A673 (cell line): Measurements from ENCODE around the gene CDC40. TPM values are rescaled to one million over a fixed set of nuclear protein-coding genes. Genes with fewer than 3 reads are reported as not detected.

Experiments
- BruUV-seq: library from RNA; stranded (reverse); fragments of 400-500 nt; replicated peaks from 2 replicates; lab custom pipeline; 2021; lab: Mats Ljungman, UMichigan
- CTCF ChIA-PET: fragments of 300-600 bp; sonication (Branson Sonifier 250); formaldehyde crosslinking; loops from one replicate; lab custom pipeline; 2022; ENCODE audit warnings: antibody characterized with exemption; lab: Charles Lee
- POLR2A ChIA-PET: fragments of 300-600 bp; sonication (Branson Sonifier 250); formaldehyde crosslinking; loops from one replicate; lab custom pipeline; 2022; ENCODE audit warnings: antibody characterized with exemption; ENCODE audit not compliant: low non-redundant PET; lab: Charles Lee
- DNase-seq: peaks from one replicate; pipeline ENCODE4 v3.0.0-alpha.2; 2015; ENCODE audit warnings: low spot score
- H3K27ac ChIP-seq: fragments of 200-600 bp; sonication (generic); 2 replicates; pipeline ENCODE4 v1.5.1; 2016; ENCODE audit warnings: mixed run types, low read depth, mild to moderate bottlenecking, mixed read lengths, antibody characterized with exemption, low read length; ENCODE audit not compliant: poor library complexity, severe bottlenecking
- H3K27me3 ChIP-seq: fragments of 200-600 bp; sonication (generic); replicated peaks from 2 replicates; pipeline ENCODE4 v1.6.1; 2017; ENCODE audit warnings: mixed run types, low read depth, mild to moderate bottlenecking, mixed read lengths, antibody characterized with exemption, low read length; ENCODE audit not compliant: insufficient read depth, poor library complexity
- H3K36me3 ChIP-seq: fragments of 200-600 bp; sonication (generic); 2 replicates; pipeline ENCODE4 v1.6.1; 2016; ENCODE audit warnings: mixed run types, mild to moderate bottlenecking, mixed read lengths, antibody characterized with exemption, low read length; ENCODE audit not compliant: insufficient read depth, poor library complexity, severe bottlenecking
- H3K4me1 ChIP-seq: fragments of 200-600 bp; sonication (generic); 2 replicates; pipeline ENCODE4 v1.6.1; 2017; ENCODE audit warnings: mixed run types, mild to moderate bottlenecking, mixed read lengths, antibody characterized with exemption, low read length; ENCODE audit not compliant: insufficient read depth, poor library complexity, severe bottlenecking
- H3K4me3 ChIP-seq: fragments of 200-600 bp; sonication (generic); 2 replicates; pipeline ENCODE4 v1.5.1; 2016; ENCODE audit warnings: low read depth, mixed run types, mild to moderate bottlenecking, mixed read lengths, low read length; ENCODE audit not compliant: poor library complexity, severe bottlenecking
- H3K9me3 ChIP-seq: fragments of 200-600 bp; sonication (generic); 2 replicates; pipeline ENCODE4 v1.6.1; 2016; ENCODE audit warnings: mixed run types, low read depth, mild to moderate bottlenecking, mixed read lengths, antibody characterized with exemption, low read length; ENCODE audit not compliant: poor library complexity, severe bottlenecking
- CTCF ChIP-seq: fragments of 300-800, 200-600 bp; sonication (generic); conservative IDR thresholded peaks from 2 replicates; pipeline ENCODE4 v1.5.1; 2017; ENCODE audit warnings: low read depth, mild to moderate bottlenecking, antibody characterized with exemption, low read length, moderate library complexity, mixed read lengths
- EZH2 ChIP-seq: fragments of 200-600 bp; sonication (generic); IDR thresholded peaks from 2 replicates; pipeline ENCODE4 v1.6.1; 2017; ENCODE audit warnings: borderline replicate concordance, low read depth, mild to moderate bottlenecking, mixed read lengths, antibody characterized with exemption, low read length; ENCODE audit not compliant: poor library complexity, severe bottlenecking
- intact Hi-C: fragments of 100-400 bp; cut with micrococcal nuclease; formaldehyde crosslinking; loops from one replicate; pipeline ENCODE4 v1.10.0; 2022; ENCODE audit not compliant: unreplicated experiment
- total RNA-seq: library from RNA; stranded (reverse); gene quantifications from 2 replicates; pipeline ENCODE4 v1.2.3, GENCODE V29; 2021

CDC40 gene
- total RNA-seq, 1 experiment from 2014 or later = 47.7 TPM

GRCh38 chr6:110179406-110180227, 610 bp upstream of the CDC40 start, which contains the start of gene WASF1:
WASF1 (minus strand) TSS chr6:110179670; CDS start chr6:110127601, 52,069 bp downstream.
- H3K27ac ChIP-seq = peak within 1 kb of the TSS; percentile 99
- DNase-seq = peak; percentile 99
- H3K4me1 ChIP-seq = peaks cover 35% of the 10 kb centered on the region
- POLR2A ChIA-PET = interaction anchor here (0.7 kb wide), 2 partner anchors 43 to 1025 kb away, joined by 3 to 11 read pairs; no protein-coding TSS in a partner anchor
- H3K36me3 ChIP-seq = peaks cover 4% of the 10 kb centered on the region
- intact Hi-C loops = loop anchor here (2.0 to 10.0 kb wide), 3 partner anchors 115 to 775 kb away; partner anchors contain the start of genes GTF3C6 and METTL24
- peak within 1 kb of the TSS; percentile 68 for H3K4me3 ChIP-seq
- H3K27me3 ChIP-seq = no peaks in the 10 kb centered on the region
- TF ChIP-seq EZH2 (no peak), CTCF (no peak)
- no TSS peak for BruUV-seq
- no peaks in the 10 kb centered on the region for H3K9me3 ChIP-seq
- CTCF ChIA-PET = interaction anchor here (0.6 kb wide), 1 partner anchor 118 kb away, joined by 3 read pairs; no protein-coding TSS in a partner anchor

- Histone ChIP-seq H3K36me3 (peaks cover 4% of the 10 kb centered on the region), H3K4me1 (peaks cover 37% of the 10 kb centered on the region), H3K27me3 (no peaks in the 10 kb centered on the region), H3K27ac (peak overlapping the region; percentile 99), H3K4me3 (peak overlapping the region; percentile 68), H3K9me3 (no peaks in the 10 kb centered on the region)
- peak; percentile 26 for DNase-seq
- ChIA-PET POLR2A (interaction anchor here (0.5 kb wide), 1 partner anchor 166 kb away, joined by 6 read pairs; no protein-coding TSS in a partner anchor), CTCF (no interaction called here)
- intact Hi-C loops = loop anchor here (10.0 kb wide), 1 partner anchor 173 kb away; the partner anchor contains the start of gene METTL24
- no peak for TF ChIP-seq CTCF
- TF ChIP-seq EZH2 = no peak
- no TSS peak for BruUV-seq
These were observed 1.2 kb downstream of the CDC40 start for GRCh38 chr6:110181131-110182030.

GRCh38 chr6:110183292-110183885, 3.2 kb downstream of the CDC40 start:
- ChIA-PET POLR2A (no interaction called here), CTCF (no interaction called here)
- TF ChIP-seq CTCF = no peak
- H3K4me1 ChIP-seq = peaks cover 34% of the 10 kb centered on the region
- peak overlapping the region; percentile 99 for H3K27ac ChIP-seq
- no TSS peak for BruUV-seq
- peak overlapping the region; percentile 68 for H3K4me3 ChIP-seq
- no peak for DNase-seq
- intact Hi-C loops = loop anchor here (10.0 kb wide), 1 partner anchor 171 kb away; the partner anchor contains the start of gene METTL24
- no peaks in the 10 kb centered on the region for H3K27me3 ChIP-seq
- no peaks in the 10 kb centered on the region for H3K36me3 ChIP-seq
- H3K9me3 ChIP-seq = no peaks in the 10 kb centered on the region
